Mesothelial cell of epicardium (in vitro differentiated cells): ENCODE results near the gene BACH1. TPM values are rescaled to one million over a fixed set of nuclear protein-coding genes. Genes with fewer than 3 reads are reported as not detected.

Source experiments
- DNase-seq, 2 experiments: peaks; one replicate each; pipeline ENCODE4 v3.0.0; 2021; ENCODE audit warnings: low spot score in 2 of 2; ENCODE audit not compliant: unreplicated experiment in 2 of 2
- H3K27ac Mint-ChIP-seq: 2 replicates; pipeline ENCODE4 v1.8.0; 2021; ENCODE audit warnings: mixed read lengths
- H3K27me3 Mint-ChIP-seq: 2 replicates; pipeline ENCODE4 v1.8.0; 2021; ENCODE audit warnings: low read depth, mixed read lengths
- H3K36me3 Mint-ChIP-seq: 2 replicates; pipeline ENCODE4 v1.8.0; 2021; ENCODE audit warnings: mixed read lengths
- H3K4me1 Mint-ChIP-seq: 2 replicates; pipeline ENCODE4 v1.8.0; 2021; ENCODE audit warnings: mixed read lengths
- H3K4me3 Mint-ChIP-seq: 2 replicates; pipeline ENCODE4 v1.8.0; 2021; ENCODE audit warnings: mild to moderate bottlenecking, moderate library complexity, mixed read lengths
- H3K9me3 Mint-ChIP-seq: 2 replicates; pipeline ENCODE4 v1.8.0; 2021; ENCODE audit warnings: mixed read lengths
- total RNA-seq: library from RNA; stranded (reverse); gene quantifications from 3 replicates; pipeline ENCODE4 v1.2.1, GENCODE V29; 2021
- TF ChIP-seq, protein P1 (sequence below): fragments of 200-600 bp; sonication (generic); IDR thresholded peaks from one replicate; pipeline ENCODE4 v1.5.0; 2021; ENCODE audit warnings: antibody characterized with exemption; ENCODE audit not compliant: unreplicated experiment

Gene BACH1
- total RNA-seq, 1 donor from 2014 or later: 100 TPM

DNA sequence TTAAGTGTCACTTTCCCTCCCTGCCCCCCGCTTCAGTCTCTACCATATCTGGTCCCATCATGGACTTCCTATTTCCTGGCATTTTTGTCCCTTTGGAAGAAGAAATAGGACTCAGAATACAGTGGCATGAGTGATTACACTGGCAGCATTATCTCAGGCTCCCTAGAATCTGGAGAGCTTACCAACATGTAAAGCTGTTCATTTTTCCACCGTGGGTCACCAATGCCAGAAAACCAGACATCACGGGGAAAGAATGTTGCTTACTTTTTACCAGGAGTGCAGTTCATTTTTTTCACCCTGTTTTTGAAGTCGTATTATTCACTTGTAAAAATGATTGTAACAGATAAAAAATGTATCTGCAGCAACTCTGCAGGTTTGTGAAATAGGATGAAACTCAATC, 44.8 kb downstream of the BACH1 start:
- Mint-ChIP-seq H3K4me1 (peaks cover 21% of the 10 kb centered on the region), H3K27ac (peak overlapping the region; percentile 72), H3K9me3 (no peaks in the 10 kb centered on the region), H3K27me3 (no peaks in the 10 kb centered on the region), H3K4me3 (no peak overlapping the region), H3K36me3 (peaks cover 17% of the 10 kb centered on the region)
- DNase-seq: no peak
- TF ChIP-seq, protein P1, sequence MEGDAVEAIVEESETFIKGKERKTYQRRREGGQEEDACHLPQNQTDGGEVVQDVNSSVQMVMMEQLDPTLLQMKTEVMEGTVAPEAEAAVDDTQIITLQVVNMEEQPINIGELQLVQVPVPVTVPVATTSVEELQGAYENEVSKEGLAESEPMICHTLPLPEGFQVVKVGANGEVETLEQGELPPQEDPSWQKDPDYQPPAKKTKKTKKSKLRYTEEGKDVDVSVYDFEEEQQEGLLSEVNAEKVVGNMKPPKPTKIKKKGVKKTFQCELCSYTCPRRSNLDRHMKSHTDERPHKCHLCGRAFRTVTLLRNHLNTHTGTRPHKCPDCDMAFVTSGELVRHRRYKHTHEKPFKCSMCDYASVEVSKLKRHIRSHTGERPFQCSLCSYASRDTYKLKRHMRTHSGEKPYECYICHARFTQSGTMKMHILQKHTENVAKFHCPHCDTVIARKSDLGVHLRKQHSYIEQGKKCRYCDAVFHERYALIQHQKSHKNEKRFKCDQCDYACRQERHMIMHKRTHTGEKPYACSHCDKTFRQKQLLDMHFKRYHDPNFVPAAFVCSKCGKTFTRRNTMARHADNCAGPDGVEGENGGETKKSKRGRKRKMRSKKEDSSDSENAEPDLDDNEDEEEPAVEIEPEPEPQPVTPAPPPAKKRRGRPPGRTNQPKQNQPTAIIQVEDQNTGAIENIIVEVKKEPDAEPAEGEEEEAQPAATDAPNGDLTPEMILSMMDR: no peak

DNA sequence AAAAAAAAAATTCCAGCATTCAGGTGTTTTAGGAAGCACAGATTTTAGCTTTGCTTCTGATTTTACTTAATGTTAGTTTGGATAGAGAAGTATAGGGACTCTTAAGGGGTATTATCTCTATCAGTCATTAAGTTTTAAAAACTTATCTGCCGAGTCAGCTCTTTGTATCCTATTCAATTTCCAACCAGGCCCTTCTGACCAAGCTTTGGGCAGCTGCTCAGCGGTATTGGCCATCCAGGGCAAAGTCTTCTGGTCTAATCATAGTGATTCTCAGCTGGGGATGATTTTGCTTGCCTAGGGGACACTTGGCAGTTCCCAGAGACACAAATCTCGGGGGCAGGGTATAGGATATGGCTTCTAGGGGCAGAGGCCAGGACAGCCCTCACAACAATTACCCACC, 47.6 kb downstream of the BACH1 start:
- Mint-ChIP-seq H3K27ac (no peak overlapping the region), H3K9me3 (no peaks in the 10 kb centered on the region), H3K4me3 (no peak overlapping the region), H3K36me3 (peaks cover 14% of the 10 kb centered on the region), H3K4me1 (peaks cover 29% of the 10 kb centered on the region), H3K27me3 (no peaks in the 10 kb centered on the region)
- TF ChIP-seq, protein P1: no peak
- DNase-seq: no peak

DNA sequence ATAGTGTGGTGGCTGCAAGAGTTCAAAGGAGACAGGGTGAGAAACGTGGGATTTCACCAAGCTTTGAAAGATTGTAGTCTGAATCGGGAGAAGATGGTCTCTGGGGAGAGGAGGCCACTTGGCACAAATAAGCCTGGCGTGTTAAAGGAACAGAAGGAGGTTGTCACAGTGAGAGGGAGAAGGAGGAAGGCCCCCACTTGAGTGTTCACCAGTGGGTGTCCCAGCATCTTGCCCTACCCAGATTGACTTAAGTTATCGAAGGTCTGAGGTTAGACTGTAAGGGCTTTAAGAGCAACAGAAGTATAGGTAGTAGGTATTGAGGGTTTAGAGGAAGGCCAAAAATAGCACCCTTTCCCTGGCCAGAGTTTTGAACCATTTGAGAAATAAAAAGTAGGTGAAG, 48.0 kb downstream of the BACH1 start:
- DNase-seq: no peak
- H3K36me3 Mint-ChIP-seq: peaks cover 16% of the 10 kb centered on the region

DNA sequence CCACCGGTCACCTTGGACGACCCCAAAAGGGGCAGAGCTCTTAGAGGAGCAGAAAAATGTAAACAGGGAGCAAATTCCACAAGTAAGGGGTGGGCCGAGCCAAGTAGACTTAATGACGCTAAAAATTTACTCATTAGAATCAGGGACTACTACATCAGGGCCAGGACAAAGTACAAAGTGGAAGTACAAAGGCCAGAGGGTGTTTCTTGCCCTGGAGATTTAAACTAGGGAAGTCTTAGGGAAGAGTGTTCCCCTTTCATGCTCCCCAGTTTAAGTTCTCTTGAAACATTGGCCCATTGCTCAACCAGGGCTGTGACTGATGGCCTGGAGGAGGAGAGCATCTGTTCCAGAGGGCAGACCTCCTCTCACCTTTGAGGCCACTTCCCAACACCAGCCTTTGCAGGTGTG, 48.6 kb downstream of the BACH1 start:
- Mint-ChIP-seq H3K9me3 (no peaks in the 10 kb centered on the region), H3K27me3 (no peaks in the 10 kb centered on the region), H3K36me3 (peaks cover 11% of the 10 kb centered on the region), H3K27ac (no peak overlapping the region), H3K4me3 (no peak overlapping the region), H3K4me1 (peaks cover 33% of the 10 kb centered on the region)
- DNase-seq: no peak
- TF ChIP-seq, protein P1: no peak

More for the DNA sequence above, 48.0 kb downstream of the BACH1 start:
- Mint-ChIP-seq H3K27me3 (no peaks in the 10 kb centered on the region), H3K4me1 (peaks cover 34% of the 10 kb centered on the region), H3K9me3 (no peaks in the 10 kb centered on the region), H3K27ac (no peak overlapping the region), H3K4me3 (no peak overlapping the region)
- TF ChIP-seq, protein P1: no peak

DNA sequence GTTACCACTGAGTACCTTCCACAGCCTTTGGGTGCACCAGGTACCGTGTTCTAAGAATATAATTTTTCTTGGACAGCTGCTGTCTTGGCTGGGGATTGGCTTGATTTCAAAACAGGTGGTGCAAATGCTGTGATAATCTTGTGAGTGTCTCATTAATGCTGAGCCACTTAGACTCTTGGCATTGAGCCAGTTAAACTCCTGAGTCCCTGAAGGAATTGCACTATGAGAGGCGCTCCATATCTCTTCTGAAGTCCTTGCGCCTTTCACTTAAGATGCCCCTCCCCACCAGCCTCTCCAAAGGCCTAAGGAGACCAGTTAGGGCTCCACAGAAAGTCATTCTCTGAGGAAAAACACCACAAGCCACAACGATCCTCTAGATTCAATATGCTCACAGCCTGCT, 51.0 kb downstream of the BACH1 start:
- H3K9me3 Mint-ChIP-seq: peaks cover 17% of the 10 kb centered on the region
- H3K4me1 Mint-ChIP-seq: peaks cover 23% of the 10 kb centered on the region
- peaks cover 23% of the 10 kb centered on the region for H3K36me3 Mint-ChIP-seq
- TF ChIP-seq, protein P1: no peak
- H3K27me3 Mint-ChIP-seq: no peaks in the 10 kb centered on the region
- H3K27ac Mint-ChIP-seq: peak overlapping the region; percentile 40
- DNase-seq: no peak
- no peak overlapping the region for H3K4me3 Mint-ChIP-seq

DNA sequence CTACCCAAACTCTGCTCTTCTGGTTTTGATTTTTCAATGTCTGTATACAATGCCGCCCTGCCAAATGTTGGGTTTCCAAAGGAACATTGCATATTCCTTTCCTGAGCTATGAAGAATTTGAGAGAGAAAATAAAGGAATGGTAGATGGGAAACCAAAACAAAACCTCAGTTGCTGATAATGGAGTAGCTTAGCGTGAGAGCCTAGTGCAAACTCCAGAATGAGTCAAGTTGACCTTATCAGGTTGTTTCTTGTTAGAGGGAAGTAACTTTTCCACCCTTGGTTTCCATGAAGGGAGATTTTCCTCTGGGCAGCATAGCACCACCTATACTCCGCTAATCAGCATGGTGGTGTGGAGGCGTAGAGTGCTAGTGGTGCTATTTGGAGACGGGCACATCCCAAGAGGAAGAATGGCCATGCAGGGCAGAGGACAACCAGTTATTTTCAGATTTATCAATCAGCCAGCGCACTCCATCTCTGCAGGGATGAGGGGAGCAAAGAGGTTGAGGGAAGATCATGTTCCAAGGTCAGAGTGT, 51.6 kb downstream of the BACH1 start:
- Mint-ChIP-seq H3K27me3 (no peaks in the 10 kb centered on the region), H3K27ac (no peak overlapping the region), H3K4me1 (peaks cover 23% of the 10 kb centered on the region), H3K36me3 (peaks cover 24% of the 10 kb centered on the region), H3K9me3 (peaks cover 19% of the 10 kb centered on the region), H3K4me3 (no peak overlapping the region)
- TF ChIP-seq, protein P1: no peak
- no peak for DNase-seq
